ENCODE results near the gene LRCH2.
"Not testable (repeated sequence)": the region's sequence is repeated elsewhere in the genome, so short reads cannot be mapped to it uniquely, and the experiment has no call there.

The LRCH2 gene

GRCh38 chrX:115233497-115234455 lies at the start of gene LRCH2:
TSS of gene LRCH2 (minus strand) at chrX:115234096. CDS start at chrX:115234041, 55 bp downstream.
- no peak for DNase-seq

GRCh38 chrX:115269051-115269683 lies 35.3 kb upstream of the LRCH2 start:
- DNase-seq: no peak

GRCh38 chrX:115268421-115268820 lies 34.5 kb upstream of the LRCH2 start:
- no peak for DNase-seq

- no peak for DNase-seq
These were observed 32.4 kb upstream of the LRCH2 start for GRCh38 chrX:115266300-115266699.

GRCh38 chrX:115264009-115264408 lies 30.1 kb upstream of the LRCH2 start:
- DNase-seq: no peak

- no peak for DNase-seq
These were observed 27.3 kb upstream of the LRCH2 start for GRCh38 chrX:115261148-115261547.

- DNase-seq: no peak
These were observed 26.4 kb upstream of the LRCH2 start for GRCh38 chrX:115260330-115260729.

- DNase-seq: no peak
These were observed 25.5 kb upstream of the LRCH2 start for GRCh38 chrX:115259238-115259875.

GRCh38 chrX:115257711-115258110 lies 23.8 kb upstream of the LRCH2 start:
- DNase-seq: no peak

GRCh38 chrX:115255003-115255402 lies 21.1 kb upstream of the LRCH2 start:
- DNase-seq: no peak

GRCh38 chrX:115251458-115252233 lies 17.8 kb upstream of the LRCH2 start:
- no peak for DNase-seq

GRCh38 chrX:115237056-115237455 lies 3.2 kb upstream of the LRCH2 start:
- no peak for DNase-seq

- DNase-seq: no peak
These were observed 2.7 kb upstream of the LRCH2 start for GRCh38 chrX:115236560-115236959.

GRCh38 chrX:115234461-115234860 lies 565 bp upstream of the LRCH2 start:
- DNase-seq: no peak

- no peak for DNase-seq
These were observed 881 bp downstream of the LRCH2 start for GRCh38 chrX:115232933-115233496.

GRCh38 chrX:115229337-115230003 lies 4.4 kb downstream of the LRCH2 start:
- no peak for DNase-seq

GRCh38 chrX:115226929-115227328 lies 7.0 kb downstream of the LRCH2 start:
- no peak for DNase-seq

- not testable (repeated sequence) for DNase-seq
These were observed 16.6 kb downstream of the LRCH2 start for GRCh38 chrX:115217346-115217745.

GRCh38 chrX:115214605-115215004 lies 19.3 kb downstream of the LRCH2 start:
- no peak for DNase-seq

GRCh38 chrX:115214151-115214550 lies 19.7 kb downstream of the LRCH2 start:
- no peak for DNase-seq

GRCh38 chrX:115209547-115209946 lies 24.3 kb downstream of the LRCH2 start:
- DNase-seq: not testable (repeated sequence)

GRCh38 chrX:115204040-115204439 lies 29.9 kb downstream of the LRCH2 start:
- DNase-seq: no peak
